ENCODE measurements around the gene PLA2G4F. TPM values are rescaled to one million over a fixed set of nuclear protein-coding genes. Genes with fewer than 3 reads are reported as not detected.

Gene PLA2G4F
- total RNA-seq, 2 donors from 2014 or later, result 1.6 to 2.0 TPM

DNA sequence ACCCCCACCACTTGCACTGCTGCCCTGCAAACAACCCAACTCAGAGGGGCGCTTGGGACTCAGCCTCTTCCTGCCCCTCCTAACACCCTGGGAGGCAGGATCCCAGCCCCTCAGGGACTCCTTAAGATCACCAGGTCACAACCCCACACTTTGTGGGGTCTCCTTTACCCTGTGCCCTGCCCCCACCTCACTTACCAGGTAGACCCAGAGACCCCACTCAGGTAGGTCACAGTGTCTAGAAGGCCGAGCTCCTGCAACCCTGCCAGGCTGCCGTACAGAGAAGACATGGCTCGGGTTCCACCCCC lies 9.1 kb downstream of the PLA2G4F start:
- no peak for ATAC-seq
- Histone ChIP-seq H3K9me3 (no peaks in the 10 kb centered on the region), H3K27me3 (no peaks in the 10 kb centered on the region), H3K27ac (no peak overlapping the region), H3K36me3 (replicated peaks in 1 of 2; ENCODE audit: insufficient read depth in 1 of 2, low read depth in 2 of 2) (no peaks in the 10 kb centered on the region), H3K4me1 (no peaks in the 10 kb centered on the region), H3K4me3 (no peak overlapping the region)
- no peak for DNase-seq
- intact Hi-C loops (cut with DNase I), result loop anchor here (10.0 kb wide), 1 partner anchor 153 kb away; no protein-coding TSS in a partner anchor
- 78 to 94% methylated on average over 3 to 4 of the region's 4 CpGs for WGBS, 2 donors
- TF ChIP-seq, protein P1, sequence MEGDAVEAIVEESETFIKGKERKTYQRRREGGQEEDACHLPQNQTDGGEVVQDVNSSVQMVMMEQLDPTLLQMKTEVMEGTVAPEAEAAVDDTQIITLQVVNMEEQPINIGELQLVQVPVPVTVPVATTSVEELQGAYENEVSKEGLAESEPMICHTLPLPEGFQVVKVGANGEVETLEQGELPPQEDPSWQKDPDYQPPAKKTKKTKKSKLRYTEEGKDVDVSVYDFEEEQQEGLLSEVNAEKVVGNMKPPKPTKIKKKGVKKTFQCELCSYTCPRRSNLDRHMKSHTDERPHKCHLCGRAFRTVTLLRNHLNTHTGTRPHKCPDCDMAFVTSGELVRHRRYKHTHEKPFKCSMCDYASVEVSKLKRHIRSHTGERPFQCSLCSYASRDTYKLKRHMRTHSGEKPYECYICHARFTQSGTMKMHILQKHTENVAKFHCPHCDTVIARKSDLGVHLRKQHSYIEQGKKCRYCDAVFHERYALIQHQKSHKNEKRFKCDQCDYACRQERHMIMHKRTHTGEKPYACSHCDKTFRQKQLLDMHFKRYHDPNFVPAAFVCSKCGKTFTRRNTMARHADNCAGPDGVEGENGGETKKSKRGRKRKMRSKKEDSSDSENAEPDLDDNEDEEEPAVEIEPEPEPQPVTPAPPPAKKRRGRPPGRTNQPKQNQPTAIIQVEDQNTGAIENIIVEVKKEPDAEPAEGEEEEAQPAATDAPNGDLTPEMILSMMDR (IDR thresholded peaks at IDR 0.05), result no peak
- no peak for TF ChIP-seq POLR2A (IDR thresholded peaks at IDR 0.05)

DNA sequence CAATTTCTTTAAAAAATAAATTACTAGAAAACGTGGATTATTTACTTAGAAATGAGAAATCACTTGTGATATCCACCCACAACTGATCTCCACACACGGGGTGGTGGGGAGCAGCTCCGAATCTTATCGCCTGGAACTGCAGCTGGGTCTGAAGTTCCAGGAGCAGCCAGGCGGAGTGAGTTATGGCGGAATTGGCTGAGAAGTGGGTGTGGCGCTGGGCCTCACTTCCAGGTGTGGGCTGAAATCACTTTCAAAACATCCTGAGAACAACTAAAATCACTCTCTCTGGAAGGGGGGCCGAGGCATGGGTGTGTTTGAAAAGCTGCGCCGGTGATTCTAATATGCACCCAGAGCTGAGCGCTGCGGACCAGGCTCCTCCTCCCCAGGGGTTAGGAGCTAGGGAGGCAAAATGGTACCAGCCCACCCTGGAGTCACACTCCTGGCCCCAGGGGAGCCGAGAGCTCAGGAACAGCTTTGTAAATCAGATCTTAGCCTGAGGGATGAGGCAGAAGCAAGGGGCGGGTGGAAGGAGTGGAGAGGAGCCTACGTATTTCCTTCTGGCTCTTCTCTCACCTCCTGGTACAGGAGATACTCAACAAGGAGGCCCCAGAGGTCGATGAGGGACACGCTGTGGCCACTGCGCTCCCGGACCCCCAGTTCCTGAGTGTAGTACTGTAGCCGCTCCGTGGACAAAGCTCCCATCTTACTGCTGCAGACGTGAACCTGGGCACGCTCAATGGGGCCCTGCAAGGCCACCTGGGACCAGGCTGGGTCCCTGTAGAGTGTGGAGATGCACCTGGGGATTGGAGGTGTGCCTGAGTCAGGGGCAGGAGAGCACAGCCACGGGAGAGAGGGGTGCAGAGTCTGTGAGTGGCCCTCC lies 9.6 kb downstream of the PLA2G4F start:
- no peak for ATAC-seq
- WGBS, 2 donors, result 73 to 77% methylated on average over 13 to 24 of the region's 24 CpGs
- Histone ChIP-seq H3K27me3 (no peaks in the 10 kb centered on the region), H3K4me3 (no peak overlapping the region), H3K9me3 (no peaks in the 10 kb centered on the region), H3K36me3 (replicated peaks in 1 of 2; ENCODE audit: insufficient read depth in 1 of 2, low read depth in 2 of 2) (no peaks in the 10 kb centered on the region), H3K4me1 (no peaks in the 10 kb centered on the region), H3K27ac (no peak overlapping the region)
- intact Hi-C loops (cut with DNase I), result loop anchor here (10.0 kb wide), 1 partner anchor 152 kb away; no protein-coding TSS in a partner anchor
- TF ChIP-seq, protein P1 (IDR thresholded peaks at IDR 0.05), result no peak
- TF ChIP-seq POLR2A (IDR thresholded peaks at IDR 0.05), result no peak
- peak in 1 of 4 donors; percentile 3 for DNase-seq

DNA sequence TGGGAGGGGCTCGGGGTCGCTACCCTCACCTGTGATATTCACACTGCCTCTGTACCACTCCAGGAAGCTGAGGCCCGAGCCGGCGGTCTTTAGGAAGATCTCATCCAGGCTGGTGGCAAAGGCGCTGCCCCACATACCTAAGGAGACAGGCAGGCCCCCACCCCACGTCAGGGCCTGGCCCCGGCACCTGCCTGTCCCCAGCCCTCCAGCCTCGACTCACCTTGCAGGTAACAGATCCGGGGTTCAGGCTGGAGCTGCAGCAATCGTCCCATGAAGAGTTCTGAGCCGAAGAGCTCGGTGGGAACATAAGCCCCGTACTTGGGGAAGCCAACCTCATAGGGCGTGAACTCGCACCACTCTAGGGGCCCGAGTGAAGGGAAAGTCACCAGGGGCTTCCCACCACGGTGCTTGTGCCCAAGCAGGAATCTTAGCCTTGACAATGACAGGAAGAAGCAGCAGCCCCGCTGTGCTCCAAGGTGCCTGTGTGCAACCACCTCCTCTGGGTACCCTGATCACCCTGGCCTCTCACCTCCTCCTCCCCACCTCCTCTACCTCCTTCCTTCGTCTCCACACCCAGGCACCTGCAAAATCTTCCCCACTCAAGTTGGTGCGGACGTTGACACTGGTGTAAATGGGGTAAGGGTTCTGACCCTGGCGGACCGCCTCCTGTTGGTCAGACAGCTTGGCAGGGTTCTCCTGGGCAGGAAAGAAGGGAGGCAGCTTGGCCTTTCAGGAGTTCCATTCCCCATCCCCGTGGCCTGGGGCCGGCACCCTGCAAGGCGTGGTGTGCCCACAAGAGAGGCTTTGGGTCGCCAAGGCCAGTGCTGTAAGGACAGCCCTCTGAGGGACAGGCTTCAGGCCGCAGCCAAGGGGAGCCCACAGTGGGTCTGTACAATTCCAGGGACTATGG lies 10.6 kb downstream of the PLA2G4F start:
- Histone ChIP-seq H3K36me3 (replicated peaks in 1 of 2; ENCODE audit: insufficient read depth in 1 of 2, low read depth in 2 of 2) (no peaks in the 10 kb centered on the region), H3K9me3 (no peaks in the 10 kb centered on the region), H3K27me3 (no peaks in the 10 kb centered on the region), H3K27ac (no peak overlapping the region), H3K4me3 (no peak overlapping the region), H3K4me1 (no peaks in the 10 kb centered on the region)
- intact Hi-C loops (cut with DNase I), result loop anchor here (10.0 kb wide), 1 partner anchor 151 kb away; no protein-coding TSS in a partner anchor
- WGBS, 2 donors, result 75% methylated on average over 16 to 28 of the region's 29 CpGs
- ATAC-seq (no peak), DNase-seq (no peak)
- TF ChIP-seq, protein P1 (IDR thresholded peaks at IDR 0.05), result no peak
- no peak for TF ChIP-seq POLR2A (IDR thresholded peaks at IDR 0.05)

DNA sequence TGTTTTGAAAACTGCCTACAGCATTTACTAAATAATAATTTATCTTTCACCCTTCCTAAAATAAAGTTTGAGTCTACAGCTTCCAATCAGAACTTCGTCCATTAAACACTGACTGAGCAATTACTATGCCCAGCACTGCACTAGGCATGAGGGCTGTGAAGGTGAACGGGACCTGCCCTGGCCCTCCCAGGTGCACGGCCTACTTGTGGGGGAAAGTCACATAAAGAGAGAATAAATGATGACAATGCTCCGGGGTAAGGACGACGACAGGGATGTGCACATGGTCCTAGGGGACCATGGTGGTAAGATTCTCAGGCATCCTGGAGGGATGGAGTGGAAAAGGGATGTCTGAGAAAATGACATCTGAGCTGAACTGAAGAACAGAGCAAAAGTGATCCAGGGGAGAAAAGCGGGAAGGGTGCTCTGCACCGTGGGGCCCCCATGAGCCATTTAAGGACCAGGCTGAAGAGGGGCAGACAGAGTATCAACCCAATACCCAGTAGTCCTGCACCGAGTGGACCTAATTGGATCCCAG lies 11.5 kb downstream of the PLA2G4F start:
- intact Hi-C loops (cut with DNase I), result loop anchor here (10.0 kb wide), 1 partner anchor 150 kb away; no protein-coding TSS in a partner anchor
- DNase-seq (no peak), ATAC-seq (no peak)
- H3K27me3 ChIP-seq, result no peaks in the 10 kb centered on the region
- H3K9me3 ChIP-seq, result no peaks in the 10 kb centered on the region
- H3K27ac ChIP-seq, result no peak overlapping the region
- TF ChIP-seq, protein P1 (IDR thresholded peaks at IDR 0.05), result no peak
- H3K4me1 ChIP-seq, result no peaks in the 10 kb centered on the region
- H3K36me3 ChIP-seq (replicated peaks in 1 of 2; ENCODE audit: insufficient read depth in 1 of 2, low read depth in 2 of 2), result no peaks in the 10 kb centered on the region
- H3K4me3 ChIP-seq, result no peak overlapping the region
- 64 to 73% methylated on average over 8 to 9 of the region's 9 CpGs for WGBS, 2 donors

All from body of pancreas (tissue), 4 donors.